Heart left ventricle (tissue), 13 donors: ENCODE data around the gene AMMECR1.

Experiments used
- POLR2A ChIP-seq, 2 donors: fragments of 450-650 bp; IDR thresholded peaks; one replicate each; pipeline ENCODE4 v1.6.1; 2017; ENCODE audit warnings: antibody characterized with exemption in 2 of 2, mild to moderate bottlenecking in 2 of 2, moderate library complexity in 2 of 2
- TF ChIP-seq, protein P1 (sequence below), 12 donors: fragments of 200-600 bp; sonication (generic) in 4 of 12; IDR thresholded peaks; one replicate each; pipeline versions ENCODE4 v1.5.0 to v1.8.0; 2018 to 2022; ENCODE audit warnings: antibody characterized with exemption in 12 of 12, mild to moderate bottlenecking in 5 of 12
- donor health status: ischemic (EF 13 %, LVEDD 7.1; RV severe dilation, severe dysfunction).
- donor health status: DM: no; HTN: yes; CAD: no.
- donor health status: DM: no; HTN: no; CAD: no.
- donor health status: ischemic (EF 25% LVEDD 6.9; RV normal size, moderate dysfunction).
- donor health status: ischemic (EF 25% LVEDD 5.7; RV mildly dilated, moderate dysfunction).
- donor health status: ischemic (EF 35%, LVEDD 5.7; RV mildly dilated, moderate dysfunction).
- donor health status: nonischemic (EF 11% LVEDD 7.7; RV severe dilation, severe dysfunction).
- donor health status: DM: yes; HTN: yes; CAD: no.
- donor health status: PGD.
- donor health status: ischemic (EF 29% LVEDD 5.4; RV normal size, mild dysfunction).
- donor health status: nonischemic (EF 23%, LVEDD 6.1; RV moderate dilation, normal function).

DNA sequence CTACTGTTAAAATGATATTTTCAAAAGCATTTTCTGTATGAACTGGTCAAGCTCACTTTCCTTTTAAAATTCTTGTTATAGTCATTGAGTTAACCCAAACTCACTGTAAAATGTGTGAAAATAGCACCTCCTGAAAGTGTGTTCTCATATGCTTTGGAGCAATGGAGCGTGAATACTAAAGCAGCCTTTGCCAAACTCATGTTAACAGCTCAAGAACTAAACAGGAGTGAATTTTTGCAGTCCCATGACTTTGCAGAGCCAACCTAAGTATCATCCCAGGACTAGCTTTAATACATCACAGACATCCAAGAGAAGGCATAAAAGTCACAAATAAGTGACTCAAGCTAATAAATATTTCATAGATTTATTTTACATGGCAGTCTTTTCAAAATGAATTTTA lies 2.3 kb downstream of the AMMECR1 start:
- TF ChIP-seq POLR2A (IDR thresholded peaks at IDR 0.05) = no peak
- TF ChIP-seq, protein P1, sequence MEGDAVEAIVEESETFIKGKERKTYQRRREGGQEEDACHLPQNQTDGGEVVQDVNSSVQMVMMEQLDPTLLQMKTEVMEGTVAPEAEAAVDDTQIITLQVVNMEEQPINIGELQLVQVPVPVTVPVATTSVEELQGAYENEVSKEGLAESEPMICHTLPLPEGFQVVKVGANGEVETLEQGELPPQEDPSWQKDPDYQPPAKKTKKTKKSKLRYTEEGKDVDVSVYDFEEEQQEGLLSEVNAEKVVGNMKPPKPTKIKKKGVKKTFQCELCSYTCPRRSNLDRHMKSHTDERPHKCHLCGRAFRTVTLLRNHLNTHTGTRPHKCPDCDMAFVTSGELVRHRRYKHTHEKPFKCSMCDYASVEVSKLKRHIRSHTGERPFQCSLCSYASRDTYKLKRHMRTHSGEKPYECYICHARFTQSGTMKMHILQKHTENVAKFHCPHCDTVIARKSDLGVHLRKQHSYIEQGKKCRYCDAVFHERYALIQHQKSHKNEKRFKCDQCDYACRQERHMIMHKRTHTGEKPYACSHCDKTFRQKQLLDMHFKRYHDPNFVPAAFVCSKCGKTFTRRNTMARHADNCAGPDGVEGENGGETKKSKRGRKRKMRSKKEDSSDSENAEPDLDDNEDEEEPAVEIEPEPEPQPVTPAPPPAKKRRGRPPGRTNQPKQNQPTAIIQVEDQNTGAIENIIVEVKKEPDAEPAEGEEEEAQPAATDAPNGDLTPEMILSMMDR (IDR thresholded peaks at IDR 0.05) = no peak
